ENCODE data around the gene KRT13. TPM values are rescaled to one million over a fixed set of nuclear protein-coding genes. Genes with fewer than 3 reads are reported as not detected.

The KRT13 gene
- total RNA-seq, 4 donors from 2014 or later = 20.7 to 1,501 (median 80.1) TPM

DNA sequence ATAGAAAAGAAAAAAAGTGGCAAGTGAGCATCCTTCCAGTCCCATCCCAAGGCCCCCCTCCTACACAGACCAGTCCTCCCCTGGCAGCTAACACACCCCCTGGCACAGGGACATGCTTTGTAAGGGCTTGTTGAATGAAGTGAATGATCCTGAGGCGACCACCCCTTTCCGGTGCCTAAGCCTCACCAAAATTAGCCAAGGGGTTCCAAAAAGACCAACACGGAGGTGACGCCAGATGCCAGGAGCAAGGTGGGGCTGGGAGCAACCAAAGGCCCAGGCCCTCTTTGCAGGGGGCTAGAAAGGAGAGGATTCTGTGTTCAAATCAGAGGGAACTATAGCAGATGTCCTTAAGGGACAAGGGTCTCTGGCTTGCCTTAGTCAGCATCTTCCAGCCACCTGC lies 30.0 kb downstream of the KRT13 start:
- Histone ChIP-seq H3K4me3 (no peak overlapping the region), H3K27me3 (no peaks in the 10 kb centered on the region), H3K27ac (no peak overlapping the region), H3K4me1 (no peaks in the 10 kb centered on the region), H3K9me3 (peaks cover 0 to 6% (median 0%) of the 10 kb centered on the region in 3 donors), H3K36me3 (no peaks in the 10 kb centered on the region)
- TF ChIP-seq CTCF (IDR thresholded peaks at IDR 0.05) = no peak
- no peak for TF ChIP-seq POLR2AphosphoS5 (IDR thresholded peaks at IDR 0.05)
- TF ChIP-seq EP300 (IDR thresholded peaks at IDR 0.05) = no peak
- no peak for TF ChIP-seq POLR2A (IDR thresholded peaks at IDR 0.05)
- WGBS, 2 donors (ENCODE audit: low coverage in 1 of 2) = 100% methylated on average over 2 of the region's 4 CpGs; no CpG with 5 or more reads in 1 of the 2 donors
- no peak for ATAC-seq

DNA sequence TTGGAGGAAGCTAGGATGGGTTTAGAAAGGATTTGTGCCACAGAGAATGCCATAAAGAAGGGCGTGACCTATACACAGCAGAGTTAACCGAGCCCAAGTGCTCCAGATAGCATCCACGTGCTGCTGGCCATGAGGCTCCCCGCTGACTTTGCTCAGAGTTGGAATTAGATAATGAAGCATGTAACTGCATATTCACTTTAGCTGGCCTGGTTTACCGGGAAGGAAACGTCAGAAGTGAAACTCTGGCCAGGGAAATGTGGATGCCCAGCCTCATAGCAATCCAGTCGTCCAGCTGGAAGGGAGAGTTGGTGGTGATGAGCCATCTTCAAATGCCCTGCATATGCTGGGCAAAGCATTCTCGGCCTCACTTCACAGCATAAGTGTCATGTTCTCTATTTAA lies 30.5 kb downstream of the KRT13 start:
- TF ChIP-seq EP300 (IDR thresholded peaks at IDR 0.05) = no peak
- no peak for TF ChIP-seq CTCF (IDR thresholded peaks at IDR 0.05)
- Histone ChIP-seq H3K27ac (no peak overlapping the region), H3K4me1 (no peaks in the 10 kb centered on the region), H3K4me3 (no peak overlapping the region), H3K27me3 (no peaks in the 10 kb centered on the region), H3K36me3 (no peaks in the 10 kb centered on the region), H3K9me3 (peaks cover 0 to 6% (median 0%) of the 10 kb centered on the region in 3 donors)
- ATAC-seq = no peak
- WGBS, 2 donors (ENCODE audit: low coverage in 1 of 2) = 52 to 61% methylated on average over 4 to 6 of the region's 8 CpGs

DNA sequence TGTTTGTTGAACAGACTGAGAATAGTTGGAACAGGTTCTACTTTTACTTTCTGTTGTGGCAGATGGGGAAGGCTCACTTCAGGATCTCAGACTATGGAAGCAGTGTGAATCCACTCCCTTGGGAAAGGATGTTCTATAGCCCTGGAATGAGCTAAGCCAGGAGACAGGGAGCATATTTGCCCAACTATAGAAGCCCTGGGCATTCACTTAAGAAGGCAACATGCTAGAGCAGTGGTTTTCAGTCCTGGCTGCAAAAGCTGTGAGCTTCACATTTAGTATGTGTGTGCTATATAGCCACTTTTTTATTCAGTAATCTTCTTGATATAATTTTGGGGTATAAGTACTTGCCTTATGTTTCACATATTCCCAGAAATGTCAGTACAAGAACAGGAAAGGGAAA lies 37.1 kb downstream of the KRT13 start:
- Histone ChIP-seq H3K27ac (no peak overlapping the region), H3K4me3 (no peak overlapping the region), H3K27me3 (no peaks in the 10 kb centered on the region), H3K4me1 (peaks cover 0 to 19% (median 3%) of the 10 kb centered on the region in 3 donors), H3K36me3 (no peaks in the 10 kb centered on the region), H3K9me3 (peaks cover 0 to 19% (median 0%) of the 10 kb centered on the region in 3 donors)
- no peak for TF ChIP-seq POLR2A (IDR thresholded peaks at IDR 0.05)
- TF ChIP-seq EP300 (IDR thresholded peaks at IDR 0.05) = no peak
- TF ChIP-seq CTCF (IDR thresholded peaks at IDR 0.05) = no peak
- no peak for TF ChIP-seq POLR2AphosphoS5 (IDR thresholded peaks at IDR 0.05)
- no peak for ATAC-seq

DNA sequence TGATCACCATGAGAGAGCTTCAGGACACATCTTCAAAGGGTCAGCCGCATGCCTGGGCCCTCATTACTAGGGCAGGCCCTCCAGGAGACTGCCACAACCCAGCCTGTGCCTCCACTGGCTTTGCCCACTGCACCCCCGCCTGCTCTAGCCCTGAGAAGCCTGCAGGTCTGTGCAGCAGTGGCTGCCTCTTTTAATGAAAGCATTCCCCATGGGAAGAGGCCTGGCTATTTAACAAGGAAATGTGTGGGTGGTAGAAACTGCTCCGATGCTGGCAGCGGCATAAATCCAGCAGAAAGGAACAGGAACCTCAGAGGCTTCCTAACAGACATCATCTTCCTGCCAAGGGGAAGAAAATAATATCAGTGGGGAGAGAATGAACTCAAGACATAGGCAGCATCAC lies 37.9 kb downstream of the KRT13 start:
- Histone ChIP-seq H3K36me3 (no peaks in the 10 kb centered on the region), H3K27me3 (no peaks in the 10 kb centered on the region), H3K27ac (no peak overlapping the region), H3K4me1 (peaks cover 0 to 27% (median 3%) of the 10 kb centered on the region in 3 donors), H3K4me3 (no peak overlapping the region), H3K9me3 (peaks cover 0 to 19% (median 0%) of the 10 kb centered on the region in 3 donors)
- no peak for ATAC-seq
- 56 to 62% methylated on average over 2 to 3 of the region's 4 CpGs for WGBS, 2 donors (ENCODE audit: low coverage in 1 of 2)
- TF ChIP-seq EP300 (IDR thresholded peaks at IDR 0.05) (no peak), CTCF (IDR thresholded peaks at IDR 0.05) (no peak), POLR2AphosphoS5 (IDR thresholded peaks at IDR 0.05) (no peak), POLR2A (IDR thresholded peaks at IDR 0.05) (no peak)

DNA sequence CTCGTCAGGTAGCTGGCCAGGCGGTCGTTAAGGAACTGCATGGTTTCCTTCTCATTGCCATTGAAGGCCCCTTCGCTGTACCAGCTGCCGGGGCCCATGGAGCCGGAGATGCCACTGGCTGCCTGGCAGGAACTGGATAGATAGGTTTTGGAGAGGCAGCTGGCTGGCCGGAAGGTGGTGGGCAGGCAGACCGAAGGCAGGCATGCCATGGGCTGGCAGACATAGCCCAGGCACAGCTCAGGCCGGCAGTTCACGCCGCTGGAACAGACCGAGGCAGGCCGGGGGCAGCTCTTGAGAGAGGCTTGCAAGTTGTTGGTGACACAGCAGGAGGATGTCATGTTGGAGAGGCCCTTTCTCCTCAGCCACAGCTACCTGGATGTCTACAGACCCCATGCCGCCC lies 38.4 kb downstream of the KRT13 start, which contains the start of gene KRT32:
Gene KRT32, minus strand, starts transcription at position 399 of the 400 bp plus-strand sequence. Its CDS starts 61 bp downstream, at position 338.
- 80% methylated on average over 1 of the region's 14 CpGs; no CpG with 5 or more reads in 1 of the 2 donors for WGBS, 2 donors (ENCODE audit: low coverage in 1 of 2)
- H3K27me3 ChIP-seq = no peaks in the 10 kb centered on the region
- H3K4me1 ChIP-seq = peaks cover 0 to 30% (median 3%) of the 10 kb centered on the region in 3 donors
- H3K36me3 ChIP-seq = no peaks in the 10 kb centered on the region
- no peak within 1 kb of the TSS for H3K27ac ChIP-seq
- no peak for ATAC-seq
- no peak within 1 kb of the TSS for H3K4me3 ChIP-seq
- TF ChIP-seq POLR2A (IDR thresholded peaks at IDR 0.05) (no peak), EP300 (IDR thresholded peaks at IDR 0.05) (no peak), CTCF (IDR thresholded peaks at IDR 0.05) (no peak), POLR2AphosphoS5 (IDR thresholded peaks at IDR 0.05) (no peak)
- H3K9me3 ChIP-seq = peaks cover 0 to 18% (median 0%) of the 10 kb centered on the region in 3 donors

All from gastroesophageal sphincter (tissue), 4 donors.